GM18498 (cell line): ENCODE results near the gene APOA5.
"Not testable (repeated sequence)": the region's sequence is repeated elsewhere in the genome, so short reads cannot be mapped to it uniquely, and the experiment has no call there.

ENCODE experiments used
- ATAC-seq: cut with Tn5 transposase; IDR thresholded peaks from one replicate; pipeline ENCODE4 v1.9.1; 2021; ENCODE audit warnings: mild to moderate bottlenecking, moderate library complexity; ENCODE audit not compliant: unreplicated experiment

APOA5 gene

DNA sequence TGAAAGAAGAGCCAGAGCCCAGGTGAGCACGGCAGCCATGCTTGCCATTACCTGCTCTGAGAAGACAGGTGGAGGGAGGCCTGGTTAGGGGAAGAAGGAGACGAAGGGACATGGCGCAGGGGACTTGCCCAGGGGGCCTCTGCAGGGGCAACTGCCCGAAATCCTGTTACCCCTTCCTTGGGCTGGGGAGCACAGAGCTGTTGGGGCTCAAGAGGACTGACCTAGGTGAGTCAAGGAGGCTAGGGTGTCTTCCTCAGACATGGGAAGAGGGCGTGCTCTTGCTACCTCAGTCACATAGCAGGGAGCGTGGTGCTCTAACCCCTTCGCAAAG lies at the start of gene APOA5:
Gene APOA5 (minus strand): TSS at position 67 of the 331 bp plus-strand sequence. CDS start 19 bp downstream, at position 48.
- no peak for ATAC-seq

GRCh38 chr11:116840746-116841296 lies 49.1 kb upstream of the APOA5 start:
- no peak for ATAC-seq

DNA sequence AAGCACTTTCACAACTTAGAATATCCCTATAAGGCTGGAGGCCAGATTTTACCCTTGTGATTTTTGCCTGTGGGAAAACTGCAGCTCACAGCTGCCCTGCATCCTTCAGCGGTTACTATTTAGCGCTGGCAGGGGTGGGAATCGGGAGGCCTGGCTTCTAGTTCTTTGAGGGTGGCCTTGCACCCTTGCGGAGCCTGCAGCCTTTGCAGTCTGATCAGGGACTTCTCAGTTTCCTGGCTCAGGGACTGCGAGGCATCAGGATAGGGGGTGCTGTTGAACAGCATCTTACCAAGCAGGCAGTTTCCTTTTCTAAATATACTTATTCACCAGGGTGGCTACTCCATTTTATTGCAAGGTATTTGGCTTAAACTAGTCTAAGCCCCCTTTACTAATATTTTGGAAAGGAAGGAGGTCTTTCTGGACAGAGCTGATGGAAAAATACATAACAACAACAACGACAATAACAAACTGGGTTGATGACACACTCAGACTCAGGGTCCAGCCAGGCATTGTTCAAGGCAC lies 48.6 kb upstream of the APOA5 start:
- no peak for ATAC-seq

DNA sequence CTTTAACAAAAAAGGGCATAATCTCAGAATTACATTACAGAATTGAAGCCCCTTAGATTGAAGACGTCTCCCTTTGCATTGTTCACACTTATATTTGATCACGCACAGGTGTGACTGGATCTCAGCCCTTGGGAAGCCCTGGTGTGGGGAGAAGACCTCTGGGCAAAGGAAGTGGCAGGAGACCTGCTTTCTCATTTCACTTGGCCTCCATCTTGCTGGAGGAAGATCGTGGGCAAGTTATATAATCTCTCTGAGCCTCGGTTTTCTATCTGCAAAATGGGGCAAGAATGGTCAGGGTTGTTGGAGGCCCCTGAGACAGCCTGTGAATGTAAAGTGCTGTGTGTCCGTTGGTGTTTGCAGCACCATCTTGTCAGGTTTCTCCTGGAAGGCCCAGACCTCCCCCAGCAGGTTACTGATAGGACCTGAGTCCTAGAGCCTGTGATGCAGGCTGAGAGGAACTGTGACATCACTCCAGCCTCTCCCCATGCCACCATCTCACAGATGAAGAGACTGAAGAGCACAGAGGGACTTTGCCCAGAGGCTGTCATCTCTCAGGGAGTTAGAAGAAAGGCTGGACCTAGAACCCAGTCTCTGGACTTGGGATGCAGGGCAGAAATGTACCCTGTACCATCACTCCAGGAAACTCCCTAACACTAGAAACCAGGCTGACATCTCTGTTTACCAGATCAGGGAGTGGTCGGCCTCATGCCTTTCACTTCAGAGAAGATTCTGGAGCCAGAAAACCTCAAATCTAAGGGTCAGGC lies 46.8 kb upstream of the APOA5 start:
- no peak for ATAC-seq

GRCh38 chr11:116837231-116838091 lies 45.8 kb upstream of the APOA5 start, which contains the start of gene APOA1:
Gene APOA1 (minus strand): TSS chr11:116837622. CDS start chr11:116837387, 235 bp downstream.
- no peak for ATAC-seq

DNA sequence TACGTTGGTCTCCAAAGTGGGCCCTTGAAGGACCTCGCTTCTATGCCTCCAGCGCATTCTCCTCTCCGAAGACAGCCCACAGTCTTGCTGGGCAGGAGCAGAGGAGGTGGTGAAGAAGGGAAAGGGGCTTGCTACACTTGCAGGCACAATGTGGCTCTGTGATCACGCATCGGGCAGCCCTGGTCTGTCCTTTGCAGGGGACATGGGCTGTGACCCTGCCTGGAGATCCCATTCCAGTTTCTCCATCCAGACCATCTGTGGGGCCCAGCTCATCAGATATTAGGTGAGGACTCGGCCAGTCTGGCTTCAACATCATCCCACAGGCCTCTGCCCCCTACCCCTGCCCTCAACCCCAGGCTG lies 44.9 kb upstream of the APOA5 start:
- ATAC-seq, result no peak

- peak; percentile 78 for ATAC-seq
Measured at GRCh38 chr11:116835791-116836631, 44.3 kb upstream of the APOA5 start.

DNA sequence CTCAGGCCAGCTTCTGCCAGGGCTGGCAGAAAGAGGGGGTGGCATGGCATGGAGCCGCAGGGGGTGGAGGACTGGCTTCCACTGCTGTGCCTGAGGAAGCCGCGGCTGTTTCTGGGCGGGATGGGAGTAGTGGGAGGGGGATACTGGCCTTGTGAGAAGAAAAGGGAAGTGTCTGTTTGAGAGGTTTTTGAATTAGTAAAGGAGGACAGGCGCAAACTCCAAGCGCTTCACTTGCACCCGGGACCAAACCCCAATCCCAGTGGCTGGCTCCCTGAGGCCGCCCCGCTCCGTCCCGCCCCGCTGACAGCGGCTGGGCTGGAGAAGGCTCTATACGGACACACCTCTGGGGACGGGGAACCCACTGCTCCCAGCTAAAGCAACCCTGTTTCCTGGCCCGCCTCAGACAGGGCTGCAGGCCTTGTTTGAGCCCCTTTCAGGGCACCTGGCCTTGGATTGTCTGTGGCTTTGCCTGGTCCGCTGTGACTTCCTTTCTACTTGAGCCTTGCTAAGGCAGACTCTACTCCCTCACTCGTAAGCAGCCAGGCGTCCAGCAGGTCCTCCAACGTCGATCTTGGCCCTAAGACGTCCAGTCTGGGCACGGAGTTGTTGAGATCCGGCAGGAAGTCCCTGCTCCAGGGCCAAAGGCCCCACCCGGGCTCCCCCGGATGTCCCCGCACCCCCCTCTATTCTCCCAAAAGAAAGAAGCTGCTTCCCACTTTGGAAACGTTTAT lies 43.5 kb upstream of the APOA5 start:
- peak; percentile 5 for ATAC-seq

DNA sequence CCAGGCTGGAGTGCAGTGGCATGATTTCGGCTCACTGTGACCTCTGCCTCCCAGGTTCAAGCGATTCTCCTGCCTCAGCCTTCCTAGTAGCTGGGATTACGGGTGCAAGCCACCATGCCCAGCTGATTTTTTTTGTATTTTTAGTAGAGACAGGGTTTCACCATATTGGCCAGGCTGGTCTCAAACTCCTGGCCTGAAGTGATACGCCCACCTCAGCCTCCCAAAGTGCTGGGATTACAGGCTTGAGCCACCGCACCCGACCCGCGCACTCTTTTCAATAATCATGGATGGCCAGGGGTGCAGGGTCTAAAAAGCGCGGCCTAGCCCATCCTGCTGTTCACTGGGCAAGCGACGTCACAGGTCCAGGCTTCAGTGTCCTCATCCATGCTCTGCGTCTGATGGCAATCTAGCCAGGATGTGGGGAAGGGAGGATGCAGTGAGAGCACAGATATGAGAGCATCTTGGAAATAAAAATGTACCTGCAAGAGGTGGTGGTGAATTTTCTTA lies 42.9 kb upstream of the APOA5 start:
- not testable (repeated sequence) for ATAC-seq

DNA sequence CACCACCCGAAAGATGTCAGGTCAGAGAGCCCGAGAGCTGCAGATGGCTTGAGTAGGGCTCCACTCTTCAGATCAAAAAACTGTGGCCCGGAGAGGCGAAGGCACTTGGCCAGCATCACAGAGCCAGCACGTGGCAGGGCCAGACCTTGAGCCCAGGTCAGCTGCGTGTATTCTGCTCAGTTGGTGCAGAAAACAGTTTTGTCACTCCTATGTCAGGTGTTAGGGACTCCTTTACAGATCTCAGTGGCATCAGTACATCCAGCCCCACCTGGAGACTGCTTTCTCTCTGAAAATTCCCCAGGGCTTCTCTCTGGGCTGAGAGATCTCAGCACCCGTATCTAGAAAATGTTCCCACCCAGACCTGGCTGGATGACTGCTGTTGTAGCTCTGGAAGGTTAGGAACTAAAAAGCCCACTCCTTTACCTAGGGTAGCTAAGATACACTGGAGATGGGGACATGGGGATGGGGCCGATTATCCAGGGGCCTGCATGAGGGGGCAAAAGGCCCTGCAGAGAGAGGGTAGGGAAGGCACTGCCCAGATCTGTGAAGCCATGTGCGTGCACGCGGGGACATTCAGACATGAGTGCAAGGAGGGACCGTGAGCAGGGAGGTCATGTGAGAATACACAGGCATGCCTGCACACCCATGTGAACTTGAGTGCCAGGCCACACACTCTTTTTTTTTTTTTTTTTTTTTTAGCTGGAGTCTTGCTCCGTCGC lies 42.3 kb upstream of the APOA5 start:
- ATAC-seq, result no peak

GRCh38 chr11:116833491-116833815 lies 41.8 kb upstream of the APOA5 start:
- no peak for ATAC-seq

DNA sequence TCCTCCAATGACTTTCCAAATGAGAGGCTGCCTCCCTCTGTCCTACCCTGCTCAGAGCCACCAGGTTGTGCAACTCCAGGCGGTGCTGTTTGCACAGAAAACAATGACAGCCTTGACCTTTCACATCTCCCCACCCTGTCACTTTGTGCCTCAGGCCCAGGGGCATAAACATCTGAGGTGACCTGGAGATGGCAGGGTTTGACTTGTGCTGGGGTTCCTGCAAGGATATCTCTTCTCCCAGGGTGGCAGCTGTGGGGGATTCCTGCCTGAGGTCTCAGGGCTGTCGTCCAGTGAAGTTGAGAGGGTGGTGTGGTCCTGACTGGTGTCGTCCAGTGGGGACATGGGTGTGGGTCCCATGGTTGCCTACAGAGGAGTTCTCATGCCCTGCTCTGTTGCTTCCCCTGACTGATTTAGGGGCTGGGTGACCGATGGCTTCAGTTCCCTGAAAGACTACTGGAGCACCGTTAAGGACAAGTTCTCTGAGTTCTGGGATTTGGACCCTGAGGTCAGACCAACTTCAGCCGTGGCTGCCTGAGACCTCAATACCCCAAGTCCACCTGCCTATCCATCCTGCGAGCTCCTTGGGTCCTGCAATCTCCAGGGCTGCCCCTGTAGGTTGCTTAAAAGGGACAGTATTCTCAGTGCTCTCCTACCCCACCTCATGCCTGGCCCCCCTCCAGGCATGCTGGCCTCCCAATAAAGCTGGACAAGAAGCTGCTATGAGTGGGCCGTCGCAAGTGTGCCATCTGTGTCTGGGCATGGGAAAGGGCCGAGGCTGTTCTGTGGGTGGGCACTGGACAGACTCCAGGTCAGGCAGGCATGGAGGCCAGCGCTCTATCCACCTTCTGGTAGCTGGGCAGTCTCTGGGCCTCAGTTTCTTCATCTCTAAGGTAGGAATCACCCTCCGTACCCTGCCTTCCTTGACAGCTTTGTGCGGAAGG lies 40.9 kb upstream of the APOA5 start:
- no peak for ATAC-seq

DNA sequence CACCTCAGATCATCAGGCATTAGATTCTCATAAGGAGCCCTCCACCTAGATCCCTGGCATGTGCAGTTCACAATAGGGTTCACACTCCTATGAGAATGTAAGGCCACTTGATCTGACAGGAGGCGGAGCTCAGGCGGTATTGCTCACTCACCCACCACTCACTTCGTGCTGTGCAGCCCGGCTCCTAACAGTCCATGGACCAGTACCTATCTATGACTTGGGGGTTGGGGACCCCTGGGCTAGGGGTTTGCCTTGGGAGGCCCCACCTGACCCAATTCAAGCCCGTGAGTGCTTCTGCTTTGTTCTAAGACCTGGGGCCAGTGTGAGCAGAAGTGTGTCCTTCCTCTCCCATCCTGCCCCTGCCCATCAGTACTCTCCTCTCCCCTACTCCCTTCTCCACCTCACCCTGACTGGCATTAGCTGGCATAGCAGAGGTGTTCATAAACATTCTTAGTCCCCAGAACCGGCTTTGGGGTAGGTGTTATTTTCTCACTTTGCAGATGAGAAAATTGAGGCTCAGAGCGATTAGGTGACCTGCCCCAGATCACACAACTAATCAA lies 40.2 kb upstream of the APOA5 start:
- ATAC-seq, result no peak

- no peak for ATAC-seq
Measured at GRCh38 chr11:116830184-116830912, 38.7 kb upstream of the APOA5 start.

DNA sequence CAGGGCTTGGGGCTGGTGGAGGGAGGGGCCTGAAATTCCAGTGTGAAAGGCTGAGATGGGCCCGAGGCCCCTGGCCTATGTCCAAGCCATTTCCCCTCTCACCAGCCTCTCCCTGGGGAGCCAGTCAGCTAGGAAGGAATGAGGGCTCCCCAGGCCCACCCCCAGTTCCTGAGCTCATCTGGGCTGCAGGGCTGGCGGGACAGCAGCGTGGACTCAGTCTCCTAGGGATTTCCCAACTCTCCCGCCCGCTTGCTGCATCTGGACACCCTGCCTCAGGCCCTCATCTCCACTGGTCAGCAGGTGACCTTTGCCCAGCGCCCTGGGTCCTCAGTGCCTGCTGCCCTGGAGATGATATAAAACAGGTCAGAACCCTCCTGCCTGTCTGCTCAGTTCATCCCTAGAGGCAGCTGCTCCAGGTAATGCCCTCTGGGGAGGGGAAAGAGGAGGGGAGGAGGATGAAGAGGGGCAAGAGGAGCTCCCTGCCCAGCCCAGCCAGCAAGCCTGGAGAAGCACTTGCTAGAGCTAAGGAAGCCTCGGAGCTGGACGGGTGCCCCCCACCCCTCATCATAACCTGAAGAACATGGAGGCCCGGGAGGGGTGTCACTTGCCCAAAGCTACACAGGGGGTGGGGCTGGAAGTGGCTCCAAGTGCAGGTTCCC lies 38.0 kb upstream of the APOA5 start, which contains the start of gene APOC3:
Gene APOC3 (plus strand): TSS at position 383 of the 659 bp plus-strand sequence. CDS start 676 bp downstream, outside the sequence.
- no peak for ATAC-seq
